ENCODE results near the gene TAS2R14.

Gene TAS2R14

DNA sequence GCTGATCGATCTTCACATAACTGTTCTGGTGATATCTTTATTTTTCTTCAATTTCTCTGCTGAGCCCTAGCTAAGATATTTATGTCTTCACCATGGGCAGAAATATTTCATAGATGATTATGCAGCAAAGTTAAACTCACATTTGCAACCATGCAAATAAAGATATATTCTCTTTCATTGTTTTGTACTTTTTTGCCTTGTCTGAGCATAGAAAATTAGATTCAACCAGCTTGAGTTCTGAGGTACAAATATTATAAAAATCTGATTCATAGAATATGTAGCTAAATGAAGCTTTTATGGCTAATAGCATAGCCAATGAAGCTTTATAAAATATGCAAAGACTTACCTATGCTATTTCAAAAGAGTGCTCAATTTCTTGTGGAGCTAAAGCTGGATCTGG lies 29.6 kb downstream of the TAS2R14 start, which contains the start of gene TAS2R13:
TAS2R13 (minus strand) TSS at position 101 of the 400 bp plus-strand sequence. CDS start 264 bp downstream, outside the sequence.
- DNase-seq (ENCODE audit: low read depth, low spot score) = no peak

DNA sequence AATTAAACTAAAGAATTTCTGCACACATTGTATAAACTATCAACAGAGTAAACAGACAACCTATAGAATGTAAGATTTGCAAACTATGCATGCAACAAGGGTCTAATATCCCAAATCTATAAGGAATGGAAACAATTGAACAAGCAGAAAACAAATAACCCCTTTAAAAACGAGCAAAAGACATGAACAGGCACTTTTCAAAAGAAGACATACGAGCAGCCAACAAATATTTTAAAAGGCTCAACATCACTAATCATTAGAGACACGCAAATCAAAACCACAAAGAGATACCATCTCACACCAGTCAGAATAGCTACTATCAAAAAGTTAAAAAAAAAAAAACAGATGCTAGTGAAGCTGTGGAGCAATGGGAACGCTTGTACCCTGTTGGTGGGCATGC lies 34.4 kb downstream of the TAS2R14 start:
- DNase-seq (ENCODE audit: low read depth, low spot score) = no peak

GRCh38 chr12:10901427-10901826 lies 37.6 kb downstream of the TAS2R14 start:
- DNase-seq (ENCODE audit: low read depth, low spot score) = no peak

DNA sequence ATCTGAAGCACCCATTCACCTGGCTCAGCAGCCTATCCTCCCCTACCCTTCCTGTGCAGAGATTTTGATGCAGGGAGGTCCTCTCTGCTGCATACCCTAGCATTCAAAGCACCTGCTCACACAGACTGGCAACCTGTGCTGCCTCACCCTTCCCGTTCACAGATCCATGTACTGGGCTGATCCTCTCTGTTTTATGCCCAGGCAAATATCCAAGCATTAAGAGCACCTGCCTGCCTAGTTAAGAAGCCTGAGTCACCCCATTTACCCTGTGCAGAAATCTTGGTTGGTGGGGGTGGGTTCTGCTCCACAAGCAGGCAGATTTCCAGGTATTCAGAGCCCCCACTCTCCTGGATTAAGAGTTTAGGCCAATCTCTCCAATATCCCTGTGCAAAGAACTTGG lies 38.1 kb downstream of the TAS2R14 start:
- DNase-seq (ENCODE audit: low read depth, low spot score) = no peak

DNA sequence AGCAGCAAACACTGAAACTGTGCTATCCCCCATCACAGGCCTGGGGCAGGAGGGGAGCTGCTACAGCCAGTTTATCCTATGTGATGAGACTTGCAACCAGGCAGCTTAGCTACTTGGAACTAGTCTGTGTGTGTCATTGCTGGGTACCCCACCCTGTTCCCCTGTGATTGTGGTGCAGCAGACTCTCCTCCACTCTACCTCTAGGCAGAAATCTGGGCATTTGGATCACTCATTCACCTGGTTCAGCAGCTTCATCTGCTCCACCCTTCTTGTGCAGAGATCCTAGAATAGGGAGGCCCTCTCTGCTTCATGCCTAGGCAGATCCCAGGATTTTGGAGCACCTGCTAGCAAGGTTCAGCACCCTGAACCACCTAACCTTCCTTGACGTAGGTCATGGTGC lies 38.5 kb downstream of the TAS2R14 start:
- no peak for DNase-seq (ENCODE audit: low read depth, low spot score)

GRCh38 chr12:10896854-10897253 lies 42.2 kb downstream of the TAS2R14 start:
- DNase-seq (ENCODE audit: low read depth, low spot score) = no peak

- DNase-seq (ENCODE audit: low read depth, low spot score) = no peak
Measured at GRCh38 chr12:10891937-10892336, 47.1 kb downstream of the TAS2R14 start.

DNA sequence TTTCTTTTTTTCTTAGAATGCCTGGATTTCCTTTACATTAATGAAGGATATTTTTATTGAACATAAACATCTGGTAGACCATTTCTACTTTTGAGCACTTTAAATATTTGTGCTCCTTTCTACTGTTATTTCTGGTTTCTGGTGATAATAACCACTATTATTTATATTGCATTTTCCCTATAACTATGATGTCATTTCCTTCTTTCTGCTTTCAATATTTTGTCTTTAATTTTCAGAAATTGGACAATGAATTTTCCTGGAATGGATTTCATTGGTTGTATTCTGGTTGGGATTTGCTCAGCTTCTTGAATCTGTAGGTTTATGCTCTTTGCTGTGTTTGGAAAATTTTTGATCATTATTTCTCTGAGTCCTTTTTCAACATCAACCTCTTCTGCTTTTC lies 49.8 kb downstream of the TAS2R14 start:
- no peak for DNase-seq (ENCODE audit: low read depth, low spot score)

Measured in smooth muscle cell of the brain vasculature (primary cell).